Activated CD4-positive, alpha-beta memory T cell treated with anti-CD3 and anti-CD28 coated beads for 36 hours (primary cell): ENCODE results near the gene MAD2L2. TPM values are rescaled to one million over a fixed set of nuclear protein-coding genes. Genes with fewer than 3 reads are reported as not detected.

Source experiments
- CTCF ChIA-PET: fragments of 350-600 bp; sonication (Branson Sonifier 250); formaldehyde crosslinking; loops from one replicate; lab custom pipeline; 2021; ENCODE audit warnings: antibody characterized with exemption, inconsistent platforms; lab: Charles Lee
- POLR2A ChIA-PET: fragments of 350-600 bp; sonication (Branson Sonifier 250); formaldehyde crosslinking; loops from one replicate; lab custom pipeline; 2021; ENCODE audit warnings: antibody characterized with exemption; lab: Charles Lee
- DNase-seq: peaks from one replicate; pipeline ENCODE4 v3.0.0-alpha.2; 2020
- H3K27ac Mint-ChIP-seq: one replicate; pipeline ENCODE4 v1.8.0; 2021; ENCODE audit warnings: mixed read lengths
- H3K27me3 Mint-ChIP-seq: one replicate; pipeline ENCODE4 v1.8.0; 2021; ENCODE audit warnings: mixed read lengths
- H3K36me3 Mint-ChIP-seq: one replicate; pipeline ENCODE4 v1.8.0; 2021; ENCODE audit warnings: mixed read lengths
- H3K4me1 Mint-ChIP-seq: one replicate; pipeline ENCODE4 v1.8.0; 2021; ENCODE audit warnings: low read depth, mixed read lengths
- H3K4me3 Mint-ChIP-seq: one replicate; pipeline ENCODE4 v1.8.0; 2021; ENCODE audit warnings: mild to moderate bottlenecking, mixed read lengths
- H3K9me3 Mint-ChIP-seq: one replicate; pipeline ENCODE4 v1.8.0; 2021; ENCODE audit warnings: mixed read lengths
- intact Hi-C: fragments of 100-400 bp; cut with micrococcal nuclease; formaldehyde crosslinking; loops from one replicate; pipeline ENCODE4 v1.15.1; 2023
- total RNA-seq, 2 experiments: library from RNA; stranded (reverse); gene quantifications; one replicate each; pipeline ENCODE4 v1.2.3, GENCODE V29; 2021

MAD2L2 gene
- total RNA-seq, 2 experiments from 2014 or later: 88.5 to 93.2 TPM

- Mint-ChIP-seq H3K4me1 (peaks cover 6% of the 10 kb centered on the region), H3K36me3 (peaks cover 11% of the 10 kb centered on the region), H3K9me3 (no peaks in the 10 kb centered on the region), H3K27me3 (no peaks in the 10 kb centered on the region), H3K4me3 (no peak overlapping the region), H3K27ac (no peak overlapping the region)
- intact Hi-C loops: no loop called here
- no peak for DNase-seq
- ChIA-PET POLR2A (interaction anchor here (0.5 kb wide), 1 partner anchor 8 kb away, joined by 3 read pairs; no protein-coding TSS in a partner anchor), CTCF (interaction anchor here (0.7 to 3.0 kb wide), 3 partner anchors 8 to 484 kb away, joined by 3 to 10 read pairs (median 3); no protein-coding TSS in a partner anchor)
Observed at GRCh38 chr1:11658542-11658941, 22.4 kb downstream of the MAD2L2 start.

DNA sequence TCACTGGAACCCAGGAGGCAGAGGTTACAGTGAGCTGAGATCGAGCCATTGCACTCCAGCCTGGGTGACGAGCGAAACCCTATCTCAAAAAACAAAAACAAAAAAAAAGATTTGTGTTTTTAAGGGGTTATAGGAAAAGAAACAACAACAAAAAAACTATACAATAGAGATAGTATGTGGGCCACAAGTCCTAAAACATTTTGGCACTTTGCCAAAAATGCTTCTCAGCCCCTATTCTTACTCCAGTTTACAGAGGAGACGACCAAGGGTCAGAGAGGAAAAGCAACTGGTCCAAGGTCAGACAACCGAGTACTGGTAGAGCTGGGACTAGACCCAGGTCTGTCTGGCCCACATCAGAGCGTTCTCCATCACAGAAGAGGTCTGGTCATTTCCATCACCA lies 23.3 kb downstream of the MAD2L2 start:
- intact Hi-C loops: no loop called here
- no peak overlapping the region for H3K4me3 Mint-ChIP-seq
- H3K4me1 Mint-ChIP-seq: peaks cover 6% of the 10 kb centered on the region
- H3K9me3 Mint-ChIP-seq: no peaks in the 10 kb centered on the region
- no peaks in the 10 kb centered on the region for H3K27me3 Mint-ChIP-seq
- ChIA-PET CTCF (no interaction called here), POLR2A (no interaction called here)
- no peak overlapping the region for H3K27ac Mint-ChIP-seq
- H3K36me3 Mint-ChIP-seq: peaks cover 11% of the 10 kb centered on the region
- DNase-seq: no peak

DNA sequence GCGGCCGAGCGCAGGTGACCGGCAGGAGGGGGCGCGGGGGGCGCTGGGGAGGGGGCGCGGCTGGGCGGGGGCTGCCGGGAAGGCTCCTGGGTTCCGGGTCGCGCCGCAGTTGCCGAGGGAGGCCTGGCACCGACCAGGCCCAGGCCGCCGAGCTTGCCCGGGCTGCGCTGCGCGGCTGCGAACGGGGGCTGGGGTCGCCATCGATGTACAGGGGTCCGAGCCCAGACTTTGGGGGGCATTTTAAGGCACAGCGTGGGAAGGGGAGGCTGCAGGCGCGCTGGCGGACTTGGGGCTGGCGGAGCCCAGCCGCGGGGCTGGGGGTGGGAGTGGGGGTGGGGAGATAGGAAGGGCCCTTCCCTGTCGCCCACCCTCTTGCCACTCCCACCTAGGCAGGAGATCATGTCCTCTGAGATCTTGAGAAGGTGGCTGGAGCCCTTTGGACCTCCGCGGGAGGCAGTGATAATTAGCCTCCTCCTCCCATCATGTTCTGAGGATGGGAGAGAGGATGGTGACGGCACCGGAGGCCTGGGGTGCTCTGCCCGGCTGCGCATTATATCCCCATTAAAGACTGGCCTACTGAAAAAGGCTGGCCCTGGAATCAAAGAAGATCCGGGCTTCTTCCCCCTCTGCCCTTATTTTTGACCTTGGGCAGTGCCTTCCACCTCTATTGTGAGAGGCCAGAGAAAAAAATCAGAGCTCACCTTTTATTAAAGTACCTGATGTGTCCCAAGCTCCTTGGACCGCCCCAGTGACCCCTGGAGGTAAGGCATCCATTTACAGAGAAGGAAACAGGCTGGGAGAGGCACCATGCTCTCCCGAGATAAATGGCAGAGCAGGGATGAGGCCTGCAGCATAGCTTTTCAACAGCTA lies 25.8 kb downstream of the MAD2L2 start:
- no peak for DNase-seq
- no peak overlapping the region for H3K27ac Mint-ChIP-seq
- H3K4me1 Mint-ChIP-seq: peaks cover 18% of the 10 kb centered on the region
- ChIA-PET POLR2A (interaction anchor here (0.6 to 2.2 kb wide), 4 partner anchors 9 to 253 kb away, joined by 3 to 13 read pairs (median 4); partner anchors contain the start of gene FBXO6), CTCF (interaction anchor here (0.6 to 7.4 kb wide), 6 partner anchors 9 to 618 kb away, joined by 3 to 100 read pairs (median 8); partner anchors contain the start of gene FBXO6)
- intact Hi-C loops: loop anchor here (5.0 kb wide), 1 partner anchor 152 kb away; the partner anchor contains the start of genes CLCN6 and MTHFR
- H3K27me3 Mint-ChIP-seq: no peaks in the 10 kb centered on the region
- peak overlapping the region; percentile 70 for H3K4me3 Mint-ChIP-seq
- peaks cover 6% of the 10 kb centered on the region for H3K36me3 Mint-ChIP-seq
- H3K9me3 Mint-ChIP-seq: no peaks in the 10 kb centered on the region

DNA sequence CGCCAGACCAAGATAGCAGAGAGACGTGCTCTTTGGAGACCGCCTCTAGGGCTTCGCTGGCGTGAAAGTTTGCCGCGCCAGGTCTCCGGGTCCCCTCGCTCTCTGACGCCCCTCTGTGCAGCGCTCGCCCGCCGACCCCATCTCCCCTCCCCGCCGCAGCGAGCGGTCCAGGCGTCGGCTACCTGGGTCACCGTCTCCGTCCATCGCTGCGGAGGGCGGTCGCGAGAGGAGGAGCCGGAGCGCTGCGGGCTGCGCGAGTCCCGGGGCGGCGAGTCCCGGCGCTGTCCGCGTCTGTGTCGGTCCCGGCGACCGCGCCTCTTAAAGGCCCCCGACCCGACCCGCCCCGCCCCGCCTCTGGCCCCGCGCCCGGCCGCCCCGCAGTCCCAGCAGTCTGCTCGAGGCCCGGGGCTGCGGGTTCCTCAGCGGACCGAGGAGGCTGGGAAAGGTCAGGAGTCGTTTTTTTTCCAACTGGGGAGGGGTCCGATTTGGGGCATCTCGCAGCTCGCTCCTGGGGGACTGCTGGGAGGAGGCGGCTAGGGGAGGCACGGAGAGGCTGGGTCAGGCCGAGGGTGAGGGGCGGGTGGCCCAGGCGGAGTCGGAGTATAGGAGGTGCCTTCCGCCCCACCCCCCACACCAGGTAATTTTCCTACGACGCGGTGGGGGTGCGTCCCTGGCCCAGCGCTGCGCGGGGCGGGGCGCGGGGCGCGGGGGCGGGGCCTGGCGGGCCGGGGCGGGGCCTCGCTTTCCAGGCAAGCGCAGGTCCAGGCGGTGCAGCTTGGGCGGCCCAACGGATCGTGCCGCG lies 26.6 kb downstream of the MAD2L2 start, which contains the start of the genes FBXO2 and FBXO44:
Gene FBXO2, minus strand, starts transcription at position 293 of the 802 bp plus-strand sequence. Its CDS starts 89 bp downstream, at position 204.
Gene FBXO44, plus strand, starts transcription at position 741 of the 802 bp plus-strand sequence. CDS start 959 bp downstream, outside the sequence.
- POLR2A ChIA-PET: interaction anchor here (1.1 to 2.2 kb wide), 2 partner anchors 10 to 254 kb away, joined by 6 to 13 read pairs; partner anchors contain the start of gene FBXO6
- Mint-ChIP-seq H3K27ac (no peak within 1 kb of the TSS), H3K36me3 (peaks cover 2% of the 10 kb centered on the region), H3K27me3 (no peaks in the 10 kb centered on the region), H3K4me3 (peak within 1 kb of the TSS; percentile 70), H3K4me1 (peaks cover 24% of the 10 kb centered on the region), H3K9me3 (no peaks in the 10 kb centered on the region)
- intact Hi-C loops: loop anchor here (5.0 kb wide), 1 partner anchor 153 kb away; the partner anchor contains the start of genes CLCN6 and MTHFR
- CTCF ChIA-PET: interaction anchor here (0.6 to 7.4 kb wide), 5 partner anchors 10 to 617 kb away, joined by 3 to 100 read pairs (median 14); partner anchors contain the start of gene FBXO6
- DNase-seq: peak; percentile 67

GRCh38 chr1:11653861-11654136 lies 27.1 kb downstream of the MAD2L2 start:
- ChIA-PET CTCF (interaction anchor here (3.2 to 7.4 kb wide), 3 partner anchors 11 to 67 kb away, joined by 14 to 100 read pairs (median 59); partner anchors contain the start of gene FBXO6), POLR2A (interaction anchor here (1.6 to 1.7 kb wide), 2 partner anchors 54 to 254 kb away, joined by 4 to 5 read pairs; no protein-coding TSS in a partner anchor)
- no peaks in the 10 kb centered on the region for H3K9me3 Mint-ChIP-seq
- no peaks in the 10 kb centered on the region for H3K27me3 Mint-ChIP-seq
- peaks cover 24% of the 10 kb centered on the region for H3K4me1 Mint-ChIP-seq
- DNase-seq: no peak
- no peak overlapping the region for H3K27ac Mint-ChIP-seq
- peak overlapping the region; percentile 41 for H3K4me3 Mint-ChIP-seq
- H3K36me3 Mint-ChIP-seq: peaks cover 2% of the 10 kb centered on the region
- intact Hi-C loops: loop anchor here (5.0 kb wide), 1 partner anchor 154 kb away; the partner anchor contains the start of genes CLCN6 and MTHFR

- Mint-ChIP-seq H3K27ac (no peak overlapping the region), H3K27me3 (no peaks in the 10 kb centered on the region), H3K9me3 (no peaks in the 10 kb centered on the region), H3K4me1 (peaks cover 24% of the 10 kb centered on the region), H3K36me3 (peaks cover 2% of the 10 kb centered on the region), H3K4me3 (peak overlapping the region; percentile 41)
- CTCF ChIA-PET: interaction anchor here (3.2 to 7.4 kb wide), 4 partner anchors 11 to 67 kb away, joined by 14 to 100 read pairs (median 40); partner anchors contain the start of gene FBXO6
- DNase-seq: no peak
- POLR2A ChIA-PET: interaction anchor here (0.5 to 1.7 kb wide), 3 partner anchors 55 to 255 kb away, joined by 3 to 5 read pairs (median 4); no protein-coding TSS in a partner anchor
- intact Hi-C loops: loop anchor here (5.0 kb wide), 1 partner anchor 154 kb away; the partner anchor contains the start of genes CLCN6 and MTHFR
Observed at GRCh38 chr1:11653101-11653860, 27.7 kb downstream of the MAD2L2 start.

DNA sequence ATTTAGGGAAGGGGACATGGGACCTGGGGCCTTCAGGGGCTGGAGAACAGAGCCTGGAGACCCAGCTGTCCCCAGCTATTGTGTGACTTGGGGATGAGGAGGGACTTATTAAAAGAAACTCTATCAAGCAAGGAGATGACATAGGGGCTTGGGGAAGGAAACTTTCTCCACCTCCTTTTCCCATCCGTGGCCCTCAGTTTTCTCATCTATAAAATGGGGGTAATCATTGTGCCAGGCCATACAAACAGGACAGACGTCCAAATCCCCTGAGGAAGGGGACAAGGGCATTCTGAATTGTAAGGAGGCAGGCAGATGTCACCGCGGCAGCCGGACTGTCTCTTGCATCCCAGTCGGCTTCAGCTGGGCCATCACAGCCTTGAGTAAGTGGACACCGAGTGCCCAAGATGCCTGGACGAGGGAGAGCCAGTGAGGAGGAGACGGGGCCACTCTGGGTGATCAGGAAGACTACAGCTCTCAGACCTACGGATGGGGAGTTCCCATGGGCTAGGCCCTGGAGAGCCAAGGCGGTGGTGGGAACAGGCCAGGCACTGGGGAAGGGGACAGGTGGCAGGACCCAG lies 28.7 kb downstream of the MAD2L2 start:
- peaks cover 24% of the 10 kb centered on the region for H3K4me1 Mint-ChIP-seq
- ChIA-PET CTCF (interaction anchor here (2.2 to 7.4 kb wide), 4 partner anchors 8 to 68 kb away, joined by 10 to 100 read pairs (median 40); partner anchors contain the start of gene FBXO6), POLR2A (interaction anchor here (1.6 to 2.5 kb wide), 3 partner anchors 56 to 257 kb away, joined by 4 to 14 read pairs (median 5); no protein-coding TSS in a partner anchor)
- no peak overlapping the region for H3K4me3 Mint-ChIP-seq
- no peak for DNase-seq
- H3K36me3 Mint-ChIP-seq: no peaks in the 10 kb centered on the region
- H3K27me3 Mint-ChIP-seq: no peaks in the 10 kb centered on the region
- H3K27ac Mint-ChIP-seq: no peak overlapping the region
- H3K9me3 Mint-ChIP-seq: no peaks in the 10 kb centered on the region
- intact Hi-C loops: loop anchor here (5.0 kb wide), 1 partner anchor 155 kb away; the partner anchor contains the start of genes CLCN6 and MTHFR

DNA sequence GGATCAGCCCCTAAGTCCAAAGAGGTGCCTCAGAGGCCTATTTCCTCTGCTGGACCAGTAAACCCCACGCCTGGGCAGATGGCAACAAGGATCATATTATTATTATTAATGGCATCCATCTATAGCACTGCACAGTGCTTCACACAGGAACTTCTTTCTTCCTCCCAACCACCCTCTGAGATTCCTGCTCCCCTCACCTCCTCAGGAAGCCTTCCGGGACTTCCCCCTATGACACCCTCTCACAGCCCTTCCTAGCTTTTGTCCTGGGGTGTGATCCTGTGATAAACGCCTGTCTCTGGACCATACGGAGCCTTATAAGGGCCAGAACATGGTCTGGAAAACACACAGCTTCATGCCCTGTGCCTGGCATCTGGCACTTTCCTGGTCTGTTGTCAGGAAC lies 29.9 kb downstream of the MAD2L2 start:
- intact Hi-C loops: loop anchor here (5.0 kb wide), 1 partner anchor 156 kb away; the partner anchor contains the start of genes CLCN6 and MTHFR
- POLR2A ChIA-PET: interaction anchor here (0.9 to 2.5 kb wide), 5 partner anchors 13 to 258 kb away, joined by 4 to 14 read pairs (median 10); partner anchors contain the start of genes FBXO6 and MAD2L2
- DNase-seq: no peak
- no peaks in the 10 kb centered on the region for H3K27me3 Mint-ChIP-seq
- no peaks in the 10 kb centered on the region for H3K36me3 Mint-ChIP-seq
- H3K27ac Mint-ChIP-seq: no peak overlapping the region
- H3K4me3 Mint-ChIP-seq: peak overlapping the region; percentile 67
- H3K9me3 Mint-ChIP-seq: no peaks in the 10 kb centered on the region
- peaks cover 24% of the 10 kb centered on the region for H3K4me1 Mint-ChIP-seq
- CTCF ChIA-PET: interaction anchor here (0.9 to 7.4 kb wide), 26 partner anchors 8 to 613 kb away, joined by 3 to 100 read pairs (median 5); partner anchors contain the start of genes DISP3 and FBXO6

DNA sequence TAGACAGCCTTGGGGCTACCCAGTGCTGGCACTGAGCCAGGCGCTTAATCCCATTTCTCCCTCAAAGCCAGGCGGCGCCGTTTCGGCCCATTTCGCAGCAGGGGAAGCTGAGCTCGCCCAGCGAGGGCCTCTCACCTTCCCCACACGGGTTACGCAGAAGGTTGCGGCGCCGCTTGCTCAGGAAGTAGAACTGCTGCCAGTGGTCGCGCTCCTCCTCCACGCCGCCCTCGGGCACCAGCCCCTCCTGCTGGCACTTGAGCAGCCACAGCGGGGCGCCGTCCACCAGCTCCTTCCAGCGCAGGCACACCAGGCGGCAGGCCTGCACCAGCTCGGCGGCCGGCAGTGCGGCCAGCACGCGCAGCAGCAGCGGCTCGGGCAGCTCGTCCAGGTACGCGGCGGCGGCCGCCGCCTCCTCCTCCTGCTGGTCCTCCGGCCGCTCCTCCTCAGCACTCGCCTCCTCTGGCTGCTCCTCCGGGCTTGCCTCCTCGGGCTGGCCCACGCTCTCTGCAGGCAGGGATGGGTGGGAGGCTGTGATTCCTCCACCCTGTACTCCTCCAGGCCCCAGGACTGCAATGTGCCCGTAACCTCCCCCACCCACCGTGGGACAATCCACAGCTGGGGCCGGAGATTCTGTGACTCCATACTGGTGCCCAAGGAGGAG lies 30.5 kb downstream of the MAD2L2 start:
- DNase-seq: peak; percentile 91
- POLR2A ChIA-PET: interaction anchor here (0.6 to 2.5 kb wide), 7 partner anchors 8 to 258 kb away, joined by 3 to 14 read pairs (median 4); partner anchors contain the start of genes AGTRAP, FBXO6 and MAD2L2
- peaks cover 20% of the 10 kb centered on the region for H3K4me1 Mint-ChIP-seq
- CTCF ChIA-PET: interaction anchor here (0.9 to 7.4 kb wide), 29 partner anchors 8 to 613 kb away, joined by 3 to 100 read pairs (median 5); partner anchors contain the start of genes DISP3 and FBXO6
- no peaks in the 10 kb centered on the region for H3K36me3 Mint-ChIP-seq
- no peaks in the 10 kb centered on the region for H3K9me3 Mint-ChIP-seq
- H3K27me3 Mint-ChIP-seq: no peaks in the 10 kb centered on the region
- intact Hi-C loops: loop anchor here (1.0 to 5.0 kb wide), 3 partner anchors 69 to 157 kb away; partner anchors contain the start of genes CLCN6 and MTHFR
- peak overlapping the region; percentile 67 for H3K4me3 Mint-ChIP-seq
- H3K27ac Mint-ChIP-seq: no peak overlapping the region
